Colonic mucosa (tissue), 4 donors: ENCODE data around the gene CHD5. TPM values are rescaled to one million over a fixed set of nuclear protein-coding genes. Genes with fewer than 3 reads are reported as not detected.

Experiments
- DNase-seq: peaks from one replicate; pipeline ENCODE4 v3.0.0-alpha.2; 2020
- H3K27ac ChIP-seq: fragments of 200-600 bp; one replicate; pipeline ENCODE4 v1.8.0; 2021
- H3K27me3 ChIP-seq: fragments of 200-600 bp; one replicate; pipeline ENCODE4 v1.8.0; 2021
- H3K36me3 ChIP-seq: fragments of 200-600 bp; one replicate; pipeline ENCODE4 v1.8.0; 2021
- H3K4me1 ChIP-seq: fragments of 200-600 bp; one replicate; pipeline ENCODE4 v1.8.0; 2021; ENCODE audit warnings: mild to moderate bottlenecking
- H3K4me3 ChIP-seq: fragments of 200-600 bp; one replicate; pipeline ENCODE4 v1.8.0; 2021
- H3K9ac ChIP-seq, 2 donors: one replicate each; pipeline ENCODE4 v1.7.0; 2013; ENCODE audit warnings: control low read depth in 2 of 2, low read depth in 2 of 2, low read length in 2 of 2
- H3K9me3 ChIP-seq: fragments of 200-600 bp; one replicate; pipeline ENCODE4 v1.8.0; 2021
- intact Hi-C: fragments of 100-400 bp; cut with DNase I; formaldehyde crosslinking; loops from one replicate; pipeline ENCODE4 v1.14.1; 2022
- total RNA-seq, 2 donors: library from RNA; stranded (reverse); fragmentation: NEBNext Ultra II Directional in 1 of 2; extraction: Animal tissue kit (Norgen Biotek cat#: 25700) in 1 of 2; gene quantifications; one replicate each; pipeline ENCODE4 v1.2.1, GENCODE V29; 2021
- TF ChIP-seq, protein P1 (sequence below): fragments of 200-600 bp; IDR thresholded peaks from one replicate; pipeline ENCODE4 v1.8.0; 2022; ENCODE audit warnings: antibody characterized with exemption, mild to moderate bottlenecking
- donor health status: healthy.
- donor health status: DM: no; HTN: no; CAD: no.
- donor health status: DM: no; HTN: no; CAD: no.

The CHD5 gene
- total RNA-seq, 2 donors from 2014 or later = 0.35 to 0.69 TPM

DNA sequence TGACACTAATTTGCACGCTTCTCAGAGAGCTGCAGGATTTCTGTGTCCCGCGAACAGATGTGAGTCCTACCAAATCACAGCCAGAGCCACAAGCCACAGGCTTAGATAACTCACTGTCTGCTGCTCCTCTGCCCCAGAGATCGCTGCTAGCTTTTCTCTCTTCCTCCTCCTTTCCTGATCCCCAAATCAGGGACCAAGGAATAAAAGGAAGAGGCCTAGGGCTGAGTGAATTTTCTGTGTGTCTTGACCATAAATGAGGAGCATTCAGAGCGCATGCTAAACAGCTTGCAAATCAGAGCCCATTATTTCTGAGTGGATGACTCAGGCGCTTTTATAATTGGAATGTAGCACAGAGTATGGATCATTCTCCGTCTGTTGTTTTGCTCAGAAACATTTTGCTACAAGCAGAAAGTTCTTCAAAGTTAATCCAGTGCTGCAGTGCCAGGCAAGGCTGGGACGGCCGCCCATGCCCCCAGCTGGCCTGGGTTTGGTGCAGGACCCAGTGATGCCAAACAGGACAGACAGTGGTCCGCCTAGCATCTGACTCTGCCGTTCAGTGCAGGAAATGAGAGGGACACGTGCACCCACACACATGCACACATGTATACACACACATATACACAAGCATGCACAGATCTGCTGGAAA is 96.2 kb downstream of the CHD5 start:
- H3K9me3 ChIP-seq = no peaks in the 10 kb centered on the region
- H3K4me3 ChIP-seq = no peak overlapping the region
- H3K4me1 ChIP-seq = no peaks in the 10 kb centered on the region
- intact Hi-C loops = no loop called here
- H3K27me3 ChIP-seq = no peaks in the 10 kb centered on the region
- H3K36me3 ChIP-seq = no peaks in the 10 kb centered on the region
- no peak for DNase-seq
- no peak overlapping the region for H3K9ac ChIP-seq
- no peak overlapping the region for H3K27ac ChIP-seq
- TF ChIP-seq, protein P1, sequence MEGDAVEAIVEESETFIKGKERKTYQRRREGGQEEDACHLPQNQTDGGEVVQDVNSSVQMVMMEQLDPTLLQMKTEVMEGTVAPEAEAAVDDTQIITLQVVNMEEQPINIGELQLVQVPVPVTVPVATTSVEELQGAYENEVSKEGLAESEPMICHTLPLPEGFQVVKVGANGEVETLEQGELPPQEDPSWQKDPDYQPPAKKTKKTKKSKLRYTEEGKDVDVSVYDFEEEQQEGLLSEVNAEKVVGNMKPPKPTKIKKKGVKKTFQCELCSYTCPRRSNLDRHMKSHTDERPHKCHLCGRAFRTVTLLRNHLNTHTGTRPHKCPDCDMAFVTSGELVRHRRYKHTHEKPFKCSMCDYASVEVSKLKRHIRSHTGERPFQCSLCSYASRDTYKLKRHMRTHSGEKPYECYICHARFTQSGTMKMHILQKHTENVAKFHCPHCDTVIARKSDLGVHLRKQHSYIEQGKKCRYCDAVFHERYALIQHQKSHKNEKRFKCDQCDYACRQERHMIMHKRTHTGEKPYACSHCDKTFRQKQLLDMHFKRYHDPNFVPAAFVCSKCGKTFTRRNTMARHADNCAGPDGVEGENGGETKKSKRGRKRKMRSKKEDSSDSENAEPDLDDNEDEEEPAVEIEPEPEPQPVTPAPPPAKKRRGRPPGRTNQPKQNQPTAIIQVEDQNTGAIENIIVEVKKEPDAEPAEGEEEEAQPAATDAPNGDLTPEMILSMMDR = no peak

DNA sequence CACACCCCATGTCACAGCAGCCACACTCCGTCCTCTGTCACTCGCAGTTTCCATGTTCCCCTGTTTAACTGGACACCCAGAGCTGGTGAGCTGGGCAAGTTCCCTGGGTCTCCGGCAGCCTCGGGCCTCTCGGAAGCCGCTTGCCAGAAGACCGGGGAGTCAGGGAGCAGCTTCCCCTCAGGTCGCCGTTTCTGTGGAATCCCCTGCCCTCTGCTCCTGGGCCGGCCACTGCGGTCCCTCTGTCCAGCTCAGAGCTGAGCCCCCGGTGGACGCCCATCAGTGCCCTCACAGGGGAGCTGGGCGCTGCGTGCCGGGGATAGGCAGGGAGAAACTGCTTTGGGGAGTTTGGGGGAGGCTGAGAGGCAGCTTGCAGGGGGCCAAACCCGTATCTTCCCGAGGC is 96.7 kb downstream of the CHD5 start:
- Histone ChIP-seq H3K4me1 (no peaks in the 10 kb centered on the region), H3K27me3 (no peaks in the 10 kb centered on the region), H3K9me3 (no peaks in the 10 kb centered on the region), H3K27ac (no peak overlapping the region), H3K36me3 (no peaks in the 10 kb centered on the region), H3K9ac (no peak overlapping the region), H3K4me3 (no peak overlapping the region)
- DNase-seq = no peak
- TF ChIP-seq, protein P1 = no peak
- intact Hi-C loops = no loop called here

DNA sequence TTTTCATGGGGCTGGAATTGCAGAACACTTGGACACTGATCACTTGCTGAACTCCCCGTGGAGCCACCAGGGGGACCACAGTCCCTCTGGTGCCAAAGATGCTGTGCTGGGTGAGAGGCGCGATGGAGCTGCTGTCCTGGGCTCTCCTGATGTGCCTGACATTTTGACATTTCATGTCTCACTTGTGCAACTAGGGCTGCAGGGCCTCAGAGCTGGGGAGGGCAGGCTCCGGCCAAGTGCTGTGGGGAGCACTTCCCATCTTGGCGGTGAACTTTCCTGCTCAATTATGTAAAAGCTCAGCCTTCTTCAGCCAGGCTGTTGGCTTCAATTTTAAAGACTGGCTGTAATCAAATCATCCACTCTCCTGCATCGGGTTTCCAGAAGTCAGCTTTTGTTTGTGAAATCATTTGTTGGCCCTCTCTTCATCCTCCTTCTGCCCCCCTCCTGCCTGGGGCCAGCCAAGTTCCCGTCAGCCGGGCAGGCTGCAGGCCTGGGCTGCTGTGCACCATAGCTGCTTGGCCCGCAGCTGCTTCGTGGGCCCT is 97.6 kb downstream of the CHD5 start:
- no peaks in the 10 kb centered on the region for H3K36me3 ChIP-seq
- H3K9ac ChIP-seq = no peak overlapping the region
- DNase-seq = no peak
- TF ChIP-seq, protein P1 = no peak
- H3K27me3 ChIP-seq = no peaks in the 10 kb centered on the region
- no peaks in the 10 kb centered on the region for H3K4me1 ChIP-seq
- H3K9me3 ChIP-seq = no peaks in the 10 kb centered on the region
- H3K4me3 ChIP-seq = no peak overlapping the region
- intact Hi-C loops = no loop called here
- no peak overlapping the region for H3K27ac ChIP-seq

DNA sequence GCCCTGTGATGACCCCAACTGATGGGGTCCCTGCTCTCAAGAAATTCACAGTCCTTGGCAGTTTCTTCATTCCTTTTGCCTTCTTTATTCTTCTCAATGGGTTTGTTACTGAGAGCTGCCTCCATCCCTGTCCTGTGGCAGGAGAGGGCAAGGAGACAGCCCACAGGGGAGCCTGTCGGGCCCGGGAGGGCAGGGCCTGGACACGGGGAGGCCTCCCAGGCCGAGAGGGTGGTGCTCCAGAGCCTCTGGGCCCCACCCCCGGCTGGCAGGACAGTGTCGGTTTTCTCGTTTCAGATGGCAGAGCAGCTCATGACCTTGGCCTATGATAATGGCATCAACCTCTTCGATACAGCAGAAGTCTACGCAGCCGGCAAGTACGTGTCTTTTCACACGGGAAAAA is 98.2 kb downstream of the CHD5 start:
- intact Hi-C loops = no loop called here
- no peak for DNase-seq
- no peaks in the 10 kb centered on the region for H3K27me3 ChIP-seq
- no peaks in the 10 kb centered on the region for H3K9me3 ChIP-seq
- H3K36me3 ChIP-seq = no peaks in the 10 kb centered on the region
- no peak overlapping the region for H3K4me3 ChIP-seq
- H3K9ac ChIP-seq = no peak overlapping the region
- TF ChIP-seq, protein P1 = no peak
- H3K4me1 ChIP-seq = no peaks in the 10 kb centered on the region
- H3K27ac ChIP-seq = no peak overlapping the region

DNA sequence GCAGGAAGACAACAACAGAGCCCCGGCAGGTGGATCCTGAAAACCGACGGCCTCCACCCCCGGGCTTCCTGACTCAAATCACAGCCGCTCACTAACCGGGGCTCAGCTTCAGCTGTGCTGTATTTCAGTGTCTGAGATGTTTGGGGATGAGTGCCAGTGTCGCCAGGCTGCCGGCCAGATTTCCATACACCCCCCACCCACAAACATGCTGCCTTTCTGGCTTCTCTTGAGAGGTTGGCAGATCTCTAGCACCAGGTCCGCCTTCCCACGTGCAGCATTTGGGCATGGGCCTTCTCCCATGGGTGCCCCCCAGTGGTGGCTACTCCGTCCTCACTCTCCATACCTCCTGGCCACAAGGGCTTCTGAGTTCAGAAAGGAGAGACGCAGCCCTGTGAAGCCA is 99.7 kb downstream of the CHD5 start:
- Histone ChIP-seq H3K36me3 (no peaks in the 10 kb centered on the region), H3K4me3 (no peak overlapping the region), H3K4me1 (no peaks in the 10 kb centered on the region), H3K9ac (no peak overlapping the region), H3K27ac (no peak overlapping the region), H3K9me3 (no peaks in the 10 kb centered on the region), H3K27me3 (no peaks in the 10 kb centered on the region)
- no peak for DNase-seq
- intact Hi-C loops = no loop called here
- TF ChIP-seq, protein P1 = no peak
